WTC11 (cell line): ENCODE data around the gene ANTXR1. TPM values are rescaled to one million over a fixed set of nuclear protein-coding genes. Genes with fewer than 3 reads are reported as not detected.
A peak's percentile ranks its signal among the peaks of the same experiment; 100 is the strongest.

Experiments
- ATAC-seq: fragments of 200-7000 bp; cut with Tn5 transposase; 2 replicates; pipeline ENCODE4 v1.10.0; 2021; ENCODE audit warnings: mild to moderate bottlenecking, moderate library complexity
- CTCF ChIA-PET: fragments of 300-600 bp; sonication (Branson Sonifier 250); formaldehyde crosslinking; loops from one replicate; lab custom pipeline; 2021; ENCODE audit warnings: antibody characterized with exemption; lab: Charles Lee
- POLR2A ChIA-PET: fragments of 350-600 bp; sonication (Branson Sonifier 250); formaldehyde crosslinking; loops from one replicate; lab custom pipeline; 2021; ENCODE audit warnings: antibody characterized with exemption; lab: Charles Lee
- DNase-seq: peaks from one replicate; pipeline ENCODE4 v3.0.0; 2021; ENCODE audit warnings: low spot score
- H3K27ac Mint-ChIP-seq: 2 replicates; pipeline ENCODE4 v1.8.0; 2021; ENCODE audit warnings: mixed read lengths
- H3K27me3 Mint-ChIP-seq: 2 replicates; pipeline ENCODE4 v1.8.0; 2021; ENCODE audit warnings: low read depth, mild to moderate bottlenecking, moderate library complexity, mixed read lengths
- H3K36me3 Mint-ChIP-seq: 2 replicates; pipeline ENCODE4 v1.8.0; 2021; ENCODE audit warnings: mixed read lengths
- H3K4me1 Mint-ChIP-seq: 2 replicates; pipeline ENCODE4 v1.8.0; 2022; ENCODE audit warnings: mixed read lengths
- H3K4me3 Mint-ChIP-seq: 2 replicates; pipeline ENCODE4 v1.8.0; 2021; ENCODE audit warnings: mild to moderate bottlenecking, moderate library complexity, mixed read lengths
- H3K9me3 Mint-ChIP-seq: 2 replicates; pipeline ENCODE4 v1.8.0; 2021; ENCODE audit warnings: mixed read lengths
- CBFB ChIP-seq: sonication (generic); formaldehyde crosslinking; IDR thresholded peaks from 2 replicates; pipeline ENCODE4 v1.8.1; 2022; ENCODE audit warnings: mild to moderate bottlenecking, low read depth, missing genetic modification reagents
- FOXJ3 ChIP-seq: sonication (generic); formaldehyde crosslinking; IDR thresholded peaks from 2 replicates; pipeline ENCODE4 v1.9.0; 2021; ENCODE audit warnings: missing genetic modification reagents, mild to moderate bottlenecking, borderline replicate concordance
- NR2C2 ChIP-seq: sonication (generic); formaldehyde crosslinking; IDR thresholded peaks from 2 replicates; pipeline ENCODE4 v1.8.0; 2022; ENCODE audit warnings: mild to moderate bottlenecking, missing genetic modification reagents
- SMAD4 ChIP-seq: sonication (generic); formaldehyde crosslinking; IDR thresholded peaks from 2 replicates; pipeline ENCODE4 v1.8.0; 2022; ENCODE audit warnings: mild to moderate bottlenecking, missing genetic modification reagents
- SOX15 ChIP-seq: fragments of 250-450 bp; sonication (Bioruptor Pico); IDR thresholded peaks from 2 replicates; pipeline ENCODE4 v1.9.0; 2021; ENCODE audit warnings: mild to moderate bottlenecking
- TCF7 ChIP-seq: sonication (generic); formaldehyde crosslinking; IDR thresholded peaks from 2 replicates; pipeline ENCODE4 v1.8.0; 2022; ENCODE audit warnings: mild to moderate bottlenecking, low read depth, missing genetic modification reagents, moderate library complexity
- ZNF138 ChIP-seq: sonication (generic); formaldehyde crosslinking; conservative IDR thresholded peaks from 2 replicates; pipeline ENCODE4 v1.8.1; 2022; ENCODE audit warnings: mild to moderate bottlenecking, moderate library complexity, missing genetic modification reagents
- ZNF219 ChIP-seq: sonication (generic); formaldehyde crosslinking; IDR thresholded peaks from 2 replicates; pipeline ENCODE4 v1.8.0; 2023; ENCODE audit warnings: missing genetic modification reagents, mild to moderate bottlenecking, borderline replicate concordance
- ZNF396 ChIP-seq: fragments of 250-450 bp; sonication (Bioruptor Pico); IDR thresholded peaks from 2 replicates; pipeline ENCODE4 v1.8.0; 2021; ENCODE audit warnings: mild to moderate bottlenecking, moderate library complexity, borderline replicate concordance
- ZNF423 ChIP-seq: fragments of 250-450 bp; sonication (Bioruptor Pico); IDR thresholded peaks from 2 replicates; pipeline ENCODE4 v2.1.2; 2022; ENCODE audit warnings: mild to moderate bottlenecking, moderate library complexity
- ZNF671 ChIP-seq: fragments of 250-450 bp; sonication (Bioruptor Pico); IDR thresholded peaks from 2 replicates; pipeline ENCODE4 v1.8.0; 2021; ENCODE audit warnings: mild to moderate bottlenecking
- total RNA-seq: library from RNA; stranded (reverse); gene quantifications from 3 replicates; pipeline ENCODE4 v1.2.3, GENCODE V29; 2021
- TF ChIP-seq, protein P1 (sequence below): sonication (generic); formaldehyde crosslinking; IDR thresholded peaks from 2 replicates; pipeline ENCODE4 v1.8.0; 2022; ENCODE audit warnings: mild to moderate bottlenecking, missing genetic modification reagents
- TF ChIP-seq, protein P2 (sequence below): sonication (generic); formaldehyde crosslinking; IDR thresholded peaks from 2 replicates; pipeline ENCODE4 v1.8.1; 2022; ENCODE audit warnings: missing genetic modification reagents, borderline replicate concordance
- TF ChIP-seq, protein P3 (sequence below): sonication (generic); formaldehyde crosslinking; IDR thresholded peaks from 2 replicates; pipeline ENCODE4 v1.8.0; 2022; ENCODE audit warnings: mild to moderate bottlenecking, missing genetic modification reagents
- TF ChIP-seq, protein P4 (sequence below): sonication (generic); formaldehyde crosslinking; IDR thresholded peaks from 2 replicates; pipeline ENCODE4 v1.8.0; 2022; ENCODE audit warnings: missing genetic modification reagents
- TF ChIP-seq, protein P5 (sequence below): sonication (generic); formaldehyde crosslinking; conservative IDR thresholded peaks from 2 replicates; pipeline ENCODE4 v1.8.1; 2023; ENCODE audit warnings: mild to moderate bottlenecking, low read depth, missing genetic modification reagents, moderate library complexity

The ANTXR1 gene
- total RNA-seq, 1 experiment from 2014 or later: 30.0 TPM

DNA sequence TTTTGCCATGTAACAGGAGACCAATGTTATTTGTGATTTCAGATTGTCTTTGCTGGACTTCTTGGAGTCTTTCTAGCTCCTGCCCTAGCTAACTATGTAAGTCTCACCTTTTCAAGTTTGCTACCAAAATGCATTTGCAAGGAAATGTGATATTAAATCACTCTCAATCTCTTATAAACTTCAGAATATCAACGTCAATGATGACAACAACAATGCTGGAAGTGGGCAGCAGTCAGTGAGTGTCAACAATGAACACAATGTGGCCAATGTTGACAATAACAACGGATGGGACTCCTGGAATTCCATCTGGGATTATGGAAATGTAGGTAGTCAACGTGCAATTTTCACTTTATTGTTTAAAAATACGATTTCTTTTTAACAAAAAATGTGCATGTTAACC is 35.5 kb upstream of the ANTXR1 start:
- ATAC-seq: no peak
- Mint-ChIP-seq H3K27ac (no peak overlapping the region), H3K9me3 (no peaks in the 10 kb centered on the region), H3K27me3 (peaks cover 3% of the 10 kb centered on the region; the same call in 1 of the 2 replicates), H3K36me3 (no peaks in the 10 kb centered on the region), H3K4me1 (no peaks in the 10 kb centered on the region), H3K4me3 (no peak overlapping the region)
- ChIA-PET CTCF (interaction anchor here (0.9 to 1.2 kb wide), 2 partner anchors 34 to 226 kb away, joined by 3 to 4 read pairs; no protein-coding TSS in a partner anchor), POLR2A (no interaction called here)
- no peak for DNase-seq
- TF ChIP-seq NR2C2 (CRISPR knock-in tag): no peak
- TF ChIP-seq SMAD4: no peak
- TF ChIP-seq ZNF138 (CRISPR knock-in tag): no peak
- TF ChIP-seq ZNF423 (CRISPR knock-in tag): no peak
- TF ChIP-seq CBFB (CRISPR knock-in tag): no peak
- TF ChIP-seq TCF7: no peak
- TF ChIP-seq ZNF396 (CRISPR knock-in tag): no peak
- no peak for TF ChIP-seq SOX15 (CRISPR knock-in tag)
- TF ChIP-seq, protein P1, sequence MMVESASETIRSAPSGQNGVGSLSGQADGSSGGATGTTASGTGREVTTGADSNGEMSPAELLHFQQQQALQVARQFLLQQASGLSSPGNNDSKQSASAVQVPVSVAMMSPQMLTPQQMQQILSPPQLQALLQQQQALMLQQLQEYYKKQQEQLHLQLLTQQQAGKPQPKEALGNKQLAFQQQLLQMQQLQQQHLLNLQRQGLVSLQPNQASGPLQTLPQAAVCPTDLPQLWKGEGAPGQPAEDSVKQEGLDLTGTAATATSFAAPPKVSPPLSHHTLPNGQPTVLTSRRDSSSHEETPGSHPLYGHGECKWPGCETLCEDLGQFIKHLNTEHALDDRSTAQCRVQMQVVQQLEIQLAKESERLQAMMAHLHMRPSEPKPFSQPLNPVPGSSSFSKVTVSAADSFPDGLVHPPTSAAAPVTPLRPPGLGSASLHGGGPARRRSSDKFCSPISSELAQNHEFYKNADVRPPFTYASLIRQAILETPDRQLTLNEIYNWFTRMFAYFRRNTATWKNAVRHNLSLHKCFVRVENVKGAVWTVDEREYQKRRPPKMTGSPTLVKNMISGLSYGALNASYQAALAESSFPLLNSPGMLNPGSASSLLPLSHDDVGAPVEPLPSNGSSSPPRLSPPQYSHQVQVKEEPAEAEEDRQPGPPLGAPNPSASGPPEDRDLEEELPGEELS: no peak

DNA sequence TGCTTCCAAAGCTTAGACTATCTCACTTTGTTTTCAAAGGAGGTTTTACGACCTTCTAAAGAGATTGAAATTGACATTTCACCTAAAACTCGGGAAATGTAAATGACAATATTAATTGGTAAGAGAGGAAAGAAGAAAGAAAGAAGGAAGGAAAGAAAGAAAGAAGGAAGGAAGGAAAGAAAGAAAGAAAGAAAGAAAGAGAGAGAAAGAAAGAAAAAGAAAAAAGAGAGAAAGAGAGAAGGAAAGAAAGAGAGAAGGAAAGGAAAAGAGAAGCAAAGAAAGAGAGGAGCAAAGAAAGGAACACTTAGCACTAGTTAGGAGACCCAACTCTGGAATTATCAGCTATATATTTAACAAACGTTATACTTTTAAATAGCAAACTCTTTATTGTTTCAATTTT is 34.9 kb upstream of the ANTXR1 start:
- no peak for DNase-seq
- TF ChIP-seq, protein P2, sequence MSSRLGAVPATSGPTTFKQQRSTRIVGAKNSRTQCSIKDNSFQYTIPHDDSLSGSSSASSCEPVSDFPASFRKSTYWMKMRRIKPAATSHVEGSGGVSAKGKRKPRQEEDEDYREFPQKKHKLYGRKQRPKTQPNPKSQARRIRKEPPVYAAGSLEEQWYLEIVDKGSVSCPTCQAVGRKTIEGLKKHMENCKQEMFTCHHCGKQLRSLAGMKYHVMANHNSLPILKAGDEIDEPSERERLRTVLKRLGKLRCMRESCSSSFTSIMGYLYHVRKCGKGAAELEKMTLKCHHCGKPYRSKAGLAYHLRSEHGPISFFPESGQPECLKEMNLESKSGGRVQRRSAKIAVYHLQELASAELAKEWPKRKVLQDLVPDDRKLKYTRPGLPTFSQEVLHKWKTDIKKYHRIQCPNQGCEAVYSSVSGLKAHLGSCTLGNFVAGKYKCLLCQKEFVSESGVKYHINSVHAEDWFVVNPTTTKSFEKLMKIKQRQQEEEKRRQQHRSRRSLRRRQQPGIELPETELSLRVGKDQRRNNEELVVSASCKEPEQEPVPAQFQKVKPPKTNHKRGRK: 0 out of 2 replicates have a peak, but pooled peaks have one; percentile 61
- TF ChIP-seq, protein P3, sequence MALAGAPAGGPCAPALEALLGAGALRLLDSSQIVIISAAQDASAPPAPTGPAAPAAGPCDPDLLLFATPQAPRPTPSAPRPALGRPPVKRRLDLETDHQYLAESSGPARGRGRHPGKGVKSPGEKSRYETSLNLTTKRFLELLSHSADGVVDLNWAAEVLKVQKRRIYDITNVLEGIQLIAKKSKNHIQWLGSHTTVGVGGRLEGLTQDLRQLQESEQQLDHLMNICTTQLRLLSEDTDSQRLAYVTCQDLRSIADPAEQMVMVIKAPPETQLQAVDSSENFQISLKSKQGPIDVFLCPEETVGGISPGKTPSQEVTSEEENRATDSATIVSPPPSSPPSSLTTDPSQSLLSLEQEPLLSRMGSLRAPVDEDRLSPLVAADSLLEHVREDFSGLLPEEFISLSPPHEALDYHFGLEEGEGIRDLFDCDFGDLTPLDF (CRISPR knock-in tag): no peak
- H3K4me1 Mint-ChIP-seq: no peaks in the 10 kb centered on the region
- no peak for ATAC-seq
- ChIA-PET CTCF (interaction anchor here (0.8 kb wide), 1 partner anchor 35 kb away, joined by 3 read pairs; no protein-coding TSS in a partner anchor), POLR2A (no interaction called here)
- no peak overlapping the region for H3K27ac Mint-ChIP-seq
- H3K9me3 Mint-ChIP-seq: no peaks in the 10 kb centered on the region
- no peak overlapping the region for H3K4me3 Mint-ChIP-seq
- no peaks in the 10 kb centered on the region for H3K36me3 Mint-ChIP-seq
- peaks cover 3% of the 10 kb centered on the region; the same call in 1 of the 2 replicates for H3K27me3 Mint-ChIP-seq

DNA sequence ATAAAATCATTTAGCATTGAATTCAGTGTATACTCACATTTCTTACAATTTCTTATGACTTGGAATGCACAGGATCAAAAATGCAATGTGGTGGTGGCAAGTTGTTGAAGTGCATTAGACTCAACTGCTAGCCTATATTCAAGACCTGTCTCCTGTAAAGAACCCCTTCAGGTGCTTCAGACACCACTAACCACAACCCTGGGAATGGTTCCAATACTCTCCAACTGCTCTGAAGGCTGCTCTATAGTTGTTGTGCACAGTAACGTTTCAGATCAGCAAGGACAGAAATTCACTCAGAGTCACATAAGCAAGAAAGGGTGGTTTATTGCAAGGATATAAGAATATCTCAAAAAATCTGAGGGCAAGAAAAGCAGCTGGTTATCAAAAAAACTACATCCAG is 32.0 kb upstream of the ANTXR1 start:
- ChIA-PET CTCF (no interaction called here), POLR2A (no interaction called here)
- DNase-seq (no peak), ATAC-seq (no peak)
- H3K9me3 Mint-ChIP-seq: no peaks in the 10 kb centered on the region
- H3K27me3 Mint-ChIP-seq: peaks cover 3% of the 10 kb centered on the region; the same call in 1 of the 2 replicates
- no peak overlapping the region for H3K4me3 Mint-ChIP-seq
- no peaks in the 10 kb centered on the region for H3K36me3 Mint-ChIP-seq
- no peaks in the 10 kb centered on the region for H3K4me1 Mint-ChIP-seq
- H3K27ac Mint-ChIP-seq: no peak overlapping the region
- TF ChIP-seq, protein P1: no peak
- TF ChIP-seq, protein P4, sequence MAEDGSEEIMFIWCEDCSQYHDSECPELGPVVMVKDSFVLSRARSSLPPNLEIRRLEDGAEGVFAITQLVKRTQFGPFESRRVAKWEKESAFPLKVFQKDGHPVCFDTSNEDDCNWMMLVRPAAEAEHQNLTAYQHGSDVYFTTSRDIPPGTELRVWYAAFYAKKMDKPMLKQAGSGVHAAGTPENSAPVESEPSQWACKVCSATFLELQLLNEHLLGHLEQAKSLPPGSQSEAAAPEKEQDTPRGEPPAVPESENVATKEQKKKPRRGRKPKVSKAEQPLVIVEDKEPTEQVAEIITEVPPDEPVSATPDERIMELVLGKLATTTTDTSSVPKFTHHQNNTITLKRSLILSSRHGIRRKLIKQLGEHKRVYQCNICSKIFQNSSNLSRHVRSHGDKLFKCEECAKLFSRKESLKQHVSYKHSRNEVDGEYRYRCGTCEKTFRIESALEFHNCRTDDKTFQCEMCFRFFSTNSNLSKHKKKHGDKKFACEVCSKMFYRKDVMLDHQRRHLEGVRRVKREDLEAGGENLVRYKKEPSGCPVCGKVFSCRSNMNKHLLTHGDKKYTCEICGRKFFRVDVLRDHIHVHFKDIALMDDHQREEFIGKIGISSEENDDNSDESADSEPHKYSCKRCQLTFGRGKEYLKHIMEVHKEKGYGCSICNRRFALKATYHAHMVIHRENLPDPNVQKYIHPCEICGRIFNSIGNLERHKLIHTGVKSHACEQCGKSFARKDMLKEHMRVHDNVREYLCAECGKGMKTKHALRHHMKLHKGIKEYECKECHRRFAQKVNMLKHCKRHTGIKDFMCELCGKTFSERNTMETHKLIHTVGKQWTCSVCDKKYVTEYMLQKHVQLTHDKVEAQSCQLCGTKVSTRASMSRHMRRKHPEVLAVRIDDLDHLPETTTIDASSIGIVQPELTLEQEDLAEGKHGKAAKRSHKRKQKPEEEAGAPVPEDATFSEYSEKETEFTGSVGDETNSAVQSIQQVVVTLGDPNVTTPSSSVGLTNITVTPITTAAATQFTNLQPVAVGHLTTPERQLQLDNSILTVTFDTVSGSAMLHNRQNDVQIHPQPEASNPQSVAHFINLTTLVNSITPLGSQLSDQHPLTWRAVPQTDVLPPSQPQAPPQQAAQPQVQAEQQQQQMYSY (CRISPR knock-in tag): no peak
- TF ChIP-seq ZNF219 (no peak), FOXJ3 (CRISPR knock-in tag) (no peak), ZNF671 (CRISPR knock-in tag) (no peak)
- TF ChIP-seq, protein P5, sequence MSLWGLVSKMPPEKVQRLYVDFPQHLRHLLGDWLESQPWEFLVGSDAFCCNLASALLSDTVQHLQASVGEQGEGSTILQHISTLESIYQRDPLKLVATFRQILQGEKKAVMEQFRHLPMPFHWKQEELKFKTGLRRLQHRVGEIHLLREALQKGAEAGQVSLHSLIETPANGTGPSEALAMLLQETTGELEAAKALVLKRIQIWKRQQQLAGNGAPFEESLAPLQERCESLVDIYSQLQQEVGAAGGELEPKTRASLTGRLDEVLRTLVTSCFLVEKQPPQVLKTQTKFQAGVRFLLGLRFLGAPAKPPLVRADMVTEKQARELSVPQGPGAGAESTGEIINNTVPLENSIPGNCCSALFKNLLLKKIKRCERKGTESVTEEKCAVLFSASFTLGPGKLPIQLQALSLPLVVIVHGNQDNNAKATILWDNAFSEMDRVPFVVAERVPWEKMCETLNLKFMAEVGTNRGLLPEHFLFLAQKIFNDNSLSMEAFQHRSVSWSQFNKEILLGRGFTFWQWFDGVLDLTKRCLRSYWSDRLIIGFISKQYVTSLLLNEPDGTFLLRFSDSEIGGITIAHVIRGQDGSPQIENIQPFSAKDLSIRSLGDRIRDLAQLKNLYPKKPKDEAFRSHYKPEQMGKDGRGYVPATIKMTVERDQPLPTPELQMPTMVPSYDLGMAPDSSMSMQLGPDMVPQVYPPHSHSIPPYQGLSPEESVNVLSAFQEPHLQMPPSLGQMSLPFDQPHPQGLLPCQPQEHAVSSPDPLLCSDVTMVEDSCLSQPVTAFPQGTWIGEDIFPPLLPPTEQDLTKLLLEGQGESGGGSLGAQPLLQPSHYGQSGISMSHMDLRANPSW (CRISPR knock-in tag): no peak
